Endothelial cell of umbilical vein (primary cell): Measurements from ENCODE around the gene TMEM89.

ENCODE experiments used
- CTCF ChIP-seq, 2 donors: IDR thresholded peaks; 1 replicate in 1 of 2; 2 replicates in 1 of 2; pipeline ENCODE4 v1.5.1; 2011; ENCODE audit warnings: low read length in 2 of 2, mild to moderate bottlenecking in 2 of 2, moderate library complexity in 2 of 2, control low read depth in 1 of 2, inconsistent platforms in 1 of 2, low read depth in 1 of 2; ENCODE audit not compliant: insufficient read depth in 1 of 2; ENCODE audit errors: extremely low read depth in 1 of 2
- POLR2A ChIP-seq: IDR thresholded peaks from 2 replicates; pipeline ENCODE4 v1.6.1; 2012; ENCODE audit warnings: low read depth, mild to moderate bottlenecking, control low read depth, low read length

GRCh38 chr3:48644898-48645760, 23.6 kb upstream of the TMEM89 start:
- no peak for TF ChIP-seq CTCF (IDR thresholded peaks at IDR 0.05; ENCODE audit: extremely low read depth in 1 of 2, insufficient read depth in 1 of 2, low read depth in 1 of 2, low read length in 2 of 2)
- TF ChIP-seq POLR2A: no peak
